Germinal center (tissue), 1 donor: Measurements from ENCODE around the gene VAMP8.
A peak's percentile ranks its signal among the peaks of the same experiment; 100 is the strongest.
"Not testable (repeated sequence)": the region's sequence is repeated elsewhere in the genome, so short reads cannot be mapped to it uniquely, and the experiment has no call there.

Experiments used
- DNase-seq: peaks from one replicate; pipeline ENCODE4 v3.0.0; 2012; ENCODE audit warnings: mixed read lengths, low spot score

The VAMP8 gene

DNA sequence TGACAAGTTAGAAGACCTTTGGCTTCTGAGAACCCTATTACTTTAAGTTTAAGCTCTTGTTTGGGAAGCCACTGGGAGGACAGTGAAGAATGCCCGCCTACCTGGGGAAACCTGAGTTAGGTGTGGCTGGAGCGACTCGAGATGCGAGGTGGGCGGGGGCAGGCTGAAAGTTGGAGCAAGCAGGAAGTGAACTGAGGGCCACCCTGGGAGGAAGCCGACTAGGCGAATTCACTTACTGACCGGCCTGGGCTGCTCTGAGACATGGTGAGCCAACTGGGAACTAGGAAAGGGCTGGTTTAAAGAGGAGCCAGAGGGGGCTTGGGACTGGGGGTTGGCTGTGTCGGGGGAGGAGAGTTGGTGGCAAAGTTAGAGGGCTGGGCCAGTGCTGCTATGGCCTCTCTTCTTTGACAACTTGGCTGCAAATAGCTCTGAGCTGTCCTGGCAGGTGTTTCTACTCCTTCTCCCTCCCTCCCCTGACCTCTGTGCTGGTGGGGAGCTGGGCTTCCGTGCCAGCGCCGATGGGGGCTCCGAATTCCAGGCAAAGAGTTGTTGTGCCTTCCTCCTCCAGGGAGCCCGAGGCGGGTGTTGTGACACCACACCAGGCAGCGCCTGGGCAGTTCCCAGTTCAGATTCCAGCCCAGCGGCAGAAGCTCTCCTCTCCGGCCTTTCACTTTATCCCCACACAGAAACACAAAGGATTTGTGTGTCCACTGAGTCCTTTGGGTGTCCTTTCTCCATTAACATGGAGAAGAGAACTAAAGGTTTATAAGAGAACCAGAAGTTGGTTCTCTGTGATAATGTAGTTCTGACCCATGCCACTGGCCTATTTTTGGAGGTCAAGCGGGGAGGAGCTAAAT lies at the start of gene VAMP8:
VAMP8 (plus strand) TSS at position 201 of the 857 bp plus-strand sequence; CDS start at position 262, 61 bp downstream.
- DNase-seq, result peak; percentile 78

DNA sequence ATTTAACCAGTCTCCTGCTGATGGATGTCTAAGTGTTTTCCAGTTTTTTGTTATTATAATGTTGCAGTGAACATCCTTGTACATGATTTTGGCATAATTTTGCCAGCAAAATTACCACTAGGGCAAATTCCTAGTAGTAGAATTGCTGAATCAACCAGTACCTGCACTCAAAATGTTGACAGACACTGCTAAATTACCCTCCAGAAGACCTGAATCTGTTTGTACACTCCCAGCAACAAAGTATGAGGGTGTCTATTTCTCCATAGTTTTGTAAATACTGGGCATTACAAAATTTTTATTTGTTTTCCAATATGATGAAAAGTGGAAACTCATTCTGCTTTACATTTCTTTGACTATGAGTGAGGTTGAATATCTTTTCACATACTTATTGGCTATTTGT lies 49.6 kb upstream of the VAMP8 start:
- no peak for DNase-seq

DNA sequence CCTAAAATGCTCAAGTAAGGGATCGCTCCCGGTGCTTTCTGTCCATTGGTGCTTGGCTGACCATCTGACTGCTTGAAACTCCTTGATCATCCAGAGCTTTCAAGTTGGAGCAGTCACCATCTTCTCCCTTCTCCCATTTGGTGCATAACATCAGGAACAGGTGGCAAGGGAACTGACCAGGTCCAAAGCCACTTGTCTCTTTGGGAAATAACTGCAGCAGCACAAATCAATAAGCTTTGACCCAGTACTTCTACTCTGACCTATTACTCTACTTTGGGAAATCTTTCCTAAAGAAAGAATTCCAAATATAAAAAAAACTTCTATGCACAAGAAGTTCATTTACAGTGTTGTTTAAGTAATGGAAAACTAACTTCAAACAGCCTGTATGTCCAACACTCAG lies 49.0 kb upstream of the VAMP8 start:
- no peak for DNase-seq

DNA sequence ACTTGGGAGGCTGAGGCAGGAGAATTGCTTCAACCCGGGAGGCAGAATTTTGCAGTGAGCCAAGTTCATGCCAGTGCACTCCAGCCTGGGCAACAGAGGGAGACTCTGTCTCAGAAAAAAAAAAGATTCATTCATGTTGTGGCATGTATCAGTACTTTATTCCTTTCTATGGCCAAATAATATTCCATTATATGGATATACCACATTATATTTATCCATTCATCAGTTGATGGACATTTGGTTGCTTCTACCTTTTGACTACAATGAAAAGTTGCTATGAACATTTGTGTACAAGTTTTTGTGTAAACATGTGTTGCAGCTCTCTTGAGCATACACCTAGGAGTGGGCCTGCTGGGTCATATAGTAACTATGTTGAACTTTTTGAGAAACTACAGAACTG lies 47.6 kb upstream of the VAMP8 start:
- no peak for DNase-seq

DNA sequence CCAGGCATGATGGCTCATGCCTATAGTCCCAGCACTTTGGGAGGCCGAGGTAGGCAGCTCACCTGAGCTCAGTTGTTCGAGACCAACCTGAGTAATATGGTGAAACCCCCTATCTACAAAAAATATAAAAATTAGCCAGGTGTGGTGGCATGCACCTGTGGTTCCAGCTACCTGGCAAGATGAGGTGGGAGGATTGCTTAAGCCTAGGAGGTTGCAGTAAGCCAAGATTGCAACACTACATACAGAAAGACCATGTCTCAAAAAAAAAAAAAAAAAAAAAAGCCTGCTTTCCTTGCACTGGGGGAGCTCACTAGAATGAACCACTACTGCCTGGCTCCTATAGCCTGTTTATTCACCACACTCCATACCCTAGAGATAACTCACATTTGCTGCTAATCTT lies 45.8 kb upstream of the VAMP8 start:
- DNase-seq, result no peak

DNA sequence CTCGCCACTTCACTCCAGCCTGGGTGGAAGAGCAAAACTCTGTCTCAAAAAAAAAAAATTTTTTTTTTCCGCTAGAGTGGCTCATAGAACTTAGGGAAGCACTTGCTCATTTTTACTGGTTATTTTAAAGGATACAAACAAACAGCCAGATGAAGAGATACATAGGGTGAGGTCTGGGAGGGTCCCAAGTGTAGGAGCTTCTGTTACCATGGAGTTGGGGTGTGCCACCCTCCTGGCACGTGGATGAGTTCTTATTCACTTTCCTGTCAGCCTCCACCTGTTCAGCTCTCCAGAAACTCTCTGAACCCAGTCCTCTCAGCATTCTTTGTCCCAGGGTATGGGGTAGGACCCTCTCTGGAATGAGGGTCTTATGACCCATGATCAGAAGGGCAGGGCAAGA lies 43.3 kb upstream of the VAMP8 start:
- DNase-seq, result no peak

DNA sequence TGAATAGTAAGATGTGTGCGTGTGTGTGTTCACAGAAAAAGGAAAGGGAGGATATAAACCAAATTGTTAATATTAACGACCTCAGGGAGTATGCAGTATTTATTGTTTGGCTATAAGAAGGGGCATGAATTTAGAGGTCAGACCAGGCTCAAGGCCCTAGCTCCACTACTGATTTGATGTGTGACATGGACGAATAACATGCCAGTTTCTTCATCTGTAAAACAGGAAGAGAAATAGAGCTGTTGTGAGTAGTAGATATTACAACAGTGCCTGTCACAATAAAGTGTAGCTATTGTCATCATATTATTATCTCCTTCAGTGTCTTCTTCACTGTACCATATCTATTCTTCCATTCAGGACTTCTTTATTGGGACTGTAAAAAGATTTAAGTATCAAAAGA lies 42.5 kb upstream of the VAMP8 start:
- DNase-seq, result no peak

DNA sequence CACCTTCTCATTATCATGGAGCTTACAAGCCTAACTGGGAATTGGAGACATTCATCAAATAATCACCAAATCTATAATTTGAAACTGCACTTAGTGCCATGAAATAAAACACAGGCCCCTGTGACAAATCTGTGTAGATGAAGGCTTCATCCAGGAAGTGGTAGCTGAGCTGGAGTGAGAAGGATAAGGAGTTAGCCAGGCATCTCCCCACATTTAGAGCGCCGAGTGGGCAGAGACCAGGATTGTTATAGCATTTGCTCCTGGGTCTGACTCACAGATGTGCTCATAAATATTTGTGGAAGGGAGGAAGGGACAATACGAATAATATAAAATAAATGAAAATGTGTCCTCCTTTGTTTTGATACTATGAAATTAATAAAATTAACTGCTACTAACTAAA lies 40.9 kb upstream of the VAMP8 start:
- no peak for DNase-seq

DNA sequence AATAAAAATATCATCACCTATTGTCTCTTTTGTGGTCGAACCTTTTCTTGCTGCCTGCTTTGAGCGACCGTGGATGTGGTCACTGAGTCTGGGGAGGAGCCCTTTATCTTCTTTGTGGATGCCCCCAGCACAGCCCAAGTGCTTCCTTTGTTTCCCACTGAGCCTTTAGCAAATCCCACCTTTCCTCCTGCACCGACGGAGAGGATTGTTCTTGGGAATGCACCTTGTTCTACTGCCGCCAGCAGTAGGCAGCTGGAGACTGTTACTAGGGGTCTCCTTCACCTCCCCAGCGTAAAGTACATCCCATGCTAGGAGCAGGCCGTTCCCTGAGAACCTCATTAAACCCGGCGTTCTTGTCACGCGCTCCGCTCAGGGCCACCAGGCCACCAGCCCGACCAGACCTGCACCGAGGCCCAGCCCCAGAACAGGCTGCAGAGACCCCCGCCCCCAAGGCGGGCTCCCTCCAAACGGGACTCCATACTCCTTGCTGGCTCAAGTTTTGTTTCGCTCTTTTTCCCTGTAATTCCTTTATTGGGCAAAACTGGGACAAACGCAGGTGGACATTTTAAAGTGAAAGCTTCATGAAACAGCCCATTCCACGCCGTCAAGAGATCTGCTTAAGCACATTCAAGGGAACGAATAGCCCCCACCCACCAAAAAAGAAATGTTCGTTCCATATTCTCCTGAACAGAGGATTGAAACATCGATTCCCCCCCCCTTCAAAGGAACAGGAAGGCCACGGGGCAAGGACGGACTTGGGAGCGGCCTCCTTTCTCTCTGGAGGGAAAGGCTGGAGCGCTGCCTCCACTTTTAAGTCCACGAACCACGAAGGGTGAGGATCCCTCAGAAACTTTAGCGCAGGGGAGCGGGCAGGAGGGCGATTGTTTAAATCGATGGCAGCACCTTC lies 39.5 kb upstream of the VAMP8 start:
- DNase-seq, result peak; percentile 20

DNA sequence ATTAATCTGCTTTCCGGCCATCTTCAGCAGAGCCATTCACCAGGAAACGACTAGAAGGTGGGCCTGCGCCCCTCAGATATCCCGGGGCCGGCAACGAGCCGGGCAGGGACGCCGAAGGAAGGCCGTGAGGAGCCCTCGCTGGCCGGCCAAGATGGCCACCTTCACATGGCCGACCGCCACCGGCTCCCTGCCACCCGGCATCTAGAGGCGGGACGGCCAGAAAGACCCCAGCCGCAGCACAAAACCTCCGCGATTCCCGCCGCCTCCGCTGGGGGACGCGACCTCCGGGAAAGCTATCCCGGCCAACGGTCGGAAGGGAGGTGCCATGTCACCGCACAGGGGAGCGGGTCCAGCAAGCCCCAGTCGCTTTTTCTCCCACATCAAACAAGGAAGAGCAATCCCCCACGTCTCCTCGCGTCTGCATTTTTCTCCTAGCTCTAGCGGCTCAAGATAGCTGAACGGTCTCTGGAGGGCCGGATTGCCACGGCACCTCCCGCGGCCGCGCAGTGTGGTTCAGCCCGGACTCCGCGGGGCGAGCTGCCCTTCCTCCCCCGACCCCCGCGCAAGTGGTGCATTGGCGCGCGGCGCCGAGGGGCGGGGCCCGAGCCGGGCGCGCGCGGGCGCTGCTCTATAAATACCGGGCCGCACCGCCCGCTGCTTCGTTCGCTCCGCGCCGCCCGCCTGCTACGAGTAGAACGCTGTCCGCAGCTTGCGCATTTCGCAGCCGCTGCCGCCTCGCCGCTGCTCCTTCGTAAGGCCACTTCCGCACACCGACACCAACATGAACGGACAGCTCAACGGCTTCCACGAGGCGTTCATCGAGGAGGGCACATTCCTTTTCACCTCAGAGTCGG lies 38.7 kb upstream of the VAMP8 start, which contains the start of gene MAT2A:
MAT2A (plus strand) TSS at position 662 of the 854 bp plus-strand sequence; CDS start at position 782, 120 bp downstream.
- DNase-seq, result peak; percentile 93

DNA sequence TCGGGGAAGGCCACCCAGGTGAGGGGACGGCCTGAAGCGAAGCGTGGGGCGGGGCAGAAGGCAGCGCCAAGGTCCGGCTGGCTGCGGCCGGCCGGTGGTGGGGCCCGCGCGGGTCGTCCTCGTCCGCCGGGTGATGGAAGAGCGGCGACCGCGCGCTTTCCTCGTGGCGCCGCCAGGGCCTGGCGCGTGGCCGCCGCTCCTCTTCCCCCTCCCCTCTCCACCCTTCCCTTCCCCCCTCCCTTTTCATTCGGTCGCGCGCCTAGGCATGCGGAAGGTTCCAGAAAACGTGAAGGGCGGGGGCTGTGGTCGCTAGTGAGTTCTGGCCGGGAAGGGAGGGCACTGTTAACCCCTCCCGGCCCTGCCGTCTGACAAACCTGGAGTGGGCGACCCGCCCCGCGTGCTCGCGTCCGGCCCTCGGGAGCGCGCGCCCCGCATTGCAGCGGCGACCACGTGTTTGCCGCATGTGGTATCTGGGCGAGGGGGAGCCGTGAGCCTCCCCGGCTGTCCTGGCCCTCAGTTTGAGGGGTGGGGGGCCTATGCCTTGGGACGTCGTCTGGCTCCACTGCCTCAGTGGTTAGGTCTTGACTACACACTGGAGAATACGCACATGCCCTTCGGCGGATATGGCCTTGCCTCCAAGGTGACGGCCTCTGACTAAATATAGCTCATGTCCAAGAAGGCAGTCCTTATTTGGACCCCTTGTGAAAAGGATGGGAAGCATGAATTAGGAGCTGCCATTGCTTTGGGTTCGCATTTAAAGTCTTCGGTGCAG lies 37.8 kb upstream of the VAMP8 start:
- DNase-seq, result peak; percentile 55

DNA sequence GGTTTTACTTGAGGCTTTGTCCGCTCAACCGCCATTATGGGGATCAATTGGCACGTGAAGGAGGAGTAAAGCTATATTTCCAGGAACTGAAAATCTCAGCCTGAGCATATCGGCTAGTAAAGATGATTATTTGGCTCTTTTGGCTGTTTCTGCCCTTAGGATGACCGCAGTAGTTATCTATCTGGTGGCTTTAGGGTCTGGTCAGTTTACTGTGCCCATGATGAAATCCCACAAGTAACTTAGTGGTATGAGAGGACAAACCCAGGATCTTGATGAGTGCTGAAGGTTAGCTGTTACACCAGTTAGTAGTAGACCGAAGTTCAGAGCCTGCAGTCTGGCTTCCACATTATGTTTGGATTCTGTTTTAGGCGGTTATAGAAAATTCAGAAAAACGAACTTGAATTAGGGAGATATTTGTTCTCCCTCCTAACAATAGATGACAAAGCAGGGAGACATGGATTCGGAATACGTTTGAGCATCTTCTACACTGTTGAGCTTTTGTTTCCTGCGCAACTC lies 37.2 kb upstream of the VAMP8 start:
- no peak for DNase-seq

DNA sequence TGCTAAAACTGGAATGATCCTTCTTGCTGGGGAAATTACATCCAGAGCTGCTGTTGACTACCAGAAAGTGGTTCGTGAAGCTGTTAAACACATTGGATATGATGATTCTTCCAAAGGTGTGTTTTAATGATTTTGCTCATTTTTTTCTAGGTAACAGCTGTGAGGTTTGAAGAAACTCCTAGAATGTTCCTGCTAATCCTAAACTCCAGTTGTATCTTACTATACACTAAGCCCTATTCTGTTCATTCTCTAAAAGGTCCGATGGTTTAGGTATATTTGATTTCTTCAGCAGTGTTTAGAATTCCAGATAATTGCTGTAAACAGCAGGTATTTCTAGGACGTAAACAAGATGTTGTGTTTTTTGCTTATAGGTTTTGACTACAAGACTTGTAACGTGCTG lies 36.1 kb upstream of the VAMP8 start:
- DNase-seq, result no peak

DNA sequence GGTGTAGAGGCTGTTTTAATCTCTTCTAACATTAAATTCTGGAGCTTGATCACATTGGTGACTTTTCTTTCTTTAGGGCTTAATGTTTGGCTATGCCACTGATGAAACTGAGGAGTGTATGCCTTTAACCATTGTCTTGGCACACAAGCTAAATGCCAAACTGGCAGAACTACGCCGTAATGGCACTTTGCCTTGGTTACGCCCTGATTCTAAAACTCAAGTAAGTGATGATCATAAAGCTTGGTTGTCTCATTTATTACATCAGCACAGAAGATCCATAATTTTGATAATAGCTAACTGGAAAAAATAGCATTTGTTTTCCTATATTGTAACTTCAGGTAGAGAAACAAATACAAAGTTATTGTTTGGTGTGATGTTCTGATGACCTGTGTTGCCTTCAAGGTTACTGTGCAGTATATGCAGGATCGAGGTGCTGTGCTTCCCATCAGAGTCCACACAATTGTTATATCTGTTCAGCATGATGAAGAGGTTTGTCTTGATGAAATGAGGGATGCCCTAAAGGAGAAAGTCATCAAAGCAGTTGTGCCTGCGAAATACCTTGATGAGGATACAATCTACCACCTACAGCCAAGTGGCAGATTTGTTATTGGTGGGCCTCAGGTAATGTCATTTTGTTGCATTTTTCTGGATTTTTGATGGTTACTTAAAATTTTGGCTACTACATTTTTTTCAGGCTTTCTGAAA lies 35.5 kb upstream of the VAMP8 start:
- no peak for DNase-seq

DNA sequence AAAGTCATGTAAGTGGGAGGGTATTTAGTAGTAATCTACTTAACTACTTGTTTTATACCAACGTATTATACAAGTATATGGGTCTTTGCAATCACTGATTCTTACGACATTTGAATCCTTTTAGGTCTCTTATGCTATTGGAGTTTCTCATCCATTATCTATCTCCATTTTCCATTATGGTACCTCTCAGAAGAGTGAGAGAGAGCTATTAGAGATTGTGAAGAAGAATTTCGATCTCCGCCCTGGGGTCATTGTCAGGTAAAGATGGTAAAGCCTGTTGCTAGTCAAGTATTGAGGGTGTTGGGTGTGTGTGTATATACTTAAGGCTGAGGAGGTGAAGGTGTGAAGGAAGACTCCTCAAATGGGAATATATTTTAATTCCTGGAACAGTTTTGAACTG lies 34.6 kb upstream of the VAMP8 start:
- DNase-seq, result no peak

DNA sequence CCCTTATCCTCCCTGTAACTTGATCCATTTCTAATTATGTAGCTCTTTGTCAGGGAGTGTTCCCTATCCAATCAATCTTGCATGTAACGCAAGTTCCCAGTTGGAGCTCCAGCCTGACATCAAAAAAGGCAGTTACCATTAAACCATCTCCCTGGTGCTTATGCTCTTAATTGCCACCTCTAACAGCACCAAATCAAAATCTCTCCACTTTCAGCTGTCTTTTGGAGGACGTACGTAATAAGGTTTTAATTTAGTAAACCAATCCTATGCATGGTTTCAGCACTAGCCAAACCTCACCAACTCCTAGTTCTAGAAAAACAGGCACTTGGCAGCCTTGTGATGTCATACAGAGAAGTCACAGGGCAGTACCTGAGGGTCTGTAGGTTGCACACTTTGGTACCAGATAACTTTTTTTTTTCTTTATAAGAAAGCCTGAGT lies 33.1 kb upstream of the VAMP8 start:
- DNase-seq, result not testable (repeated sequence)

DNA sequence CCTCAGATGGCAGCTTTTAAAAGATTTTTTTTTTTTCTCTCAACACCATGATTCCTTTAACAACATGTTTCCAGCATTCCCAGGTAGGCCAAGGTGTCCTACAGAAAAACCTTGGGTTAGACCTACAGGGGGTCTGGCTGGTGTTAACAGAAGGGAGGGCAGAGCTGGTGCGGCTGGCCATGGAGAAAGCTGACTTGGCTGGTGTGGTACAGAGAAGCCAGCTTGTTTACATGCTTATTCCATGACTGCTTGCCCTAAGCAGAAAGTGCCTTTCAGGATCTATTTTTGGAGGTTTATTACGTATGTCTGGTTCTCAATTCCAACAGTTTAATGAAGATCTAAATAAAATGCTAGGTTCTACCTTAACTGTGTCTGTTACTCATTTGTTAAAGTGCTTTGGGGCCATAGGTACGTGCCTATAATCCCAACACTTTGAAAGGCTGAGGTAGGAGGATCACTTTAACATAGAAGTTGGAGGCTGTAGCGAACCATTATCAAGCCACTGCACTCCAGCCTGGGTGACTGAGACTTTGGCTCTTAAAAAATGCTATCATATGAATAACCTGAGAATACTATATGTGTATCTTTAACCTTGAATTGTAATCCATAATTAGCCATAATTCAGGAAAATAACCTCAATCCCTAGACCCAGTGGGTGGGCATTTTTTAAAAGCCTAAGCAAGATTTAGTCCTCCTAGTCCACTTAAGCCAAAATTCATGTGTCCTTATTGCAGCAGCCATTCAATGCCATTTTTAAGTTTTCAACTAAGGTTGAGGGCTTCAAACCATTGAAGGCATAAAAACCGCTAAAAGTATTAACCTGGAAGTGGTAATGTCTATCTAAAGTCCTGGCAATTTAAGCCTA lies 32.2 kb upstream of the VAMP8 start:
- not testable (repeated sequence) for DNase-seq

DNA sequence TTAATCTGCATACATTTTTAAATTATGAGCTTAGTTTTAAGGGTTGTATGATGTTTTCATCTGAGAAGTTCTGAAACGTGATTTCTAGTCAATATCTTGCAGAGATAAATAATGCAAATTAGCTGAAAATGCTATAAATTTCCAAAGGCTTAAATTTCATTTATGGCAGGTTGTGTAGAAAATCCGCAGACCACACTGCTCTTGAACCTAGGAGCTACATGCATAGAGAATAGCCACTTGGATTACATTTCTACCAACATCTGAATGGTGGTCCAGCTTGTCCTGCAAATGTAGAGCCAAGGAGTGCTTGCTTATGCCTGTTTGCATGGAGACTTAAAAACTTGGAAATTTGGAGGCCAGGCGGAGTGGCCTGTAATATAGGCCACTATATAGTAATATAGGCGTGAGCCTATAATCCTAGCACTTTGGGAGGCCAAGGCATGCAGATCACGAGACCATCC lies 31.6 kb upstream of the VAMP8 start:
- no peak for DNase-seq
